Esophagus muscularis mucosa (tissue), 3 donors: ENCODE data around the gene CYP39A1.

Experiments used
- POLR2A ChIP-seq: fragments of 450-650 bp; IDR thresholded peaks from one replicate; pipeline ENCODE4 v1.6.1; 2017; ENCODE audit warnings: antibody characterized with exemption, moderate library complexity, mild to moderate bottlenecking, low read depth
- TF ChIP-seq, protein P1 (sequence below), 3 experiments: fragments of 200-600 bp in 2 of 3; fragments of 450-650 bp in 1 of 3; sonication (generic) in 2 of 3; IDR thresholded peaks; one replicate each; pipeline ENCODE4 v1.5.1; 2017 to 2019; ENCODE audit warnings: antibody characterized with exemption in 3 of 3, mild to moderate bottlenecking in 2 of 3, moderate library complexity in 1 of 3

DNA sequence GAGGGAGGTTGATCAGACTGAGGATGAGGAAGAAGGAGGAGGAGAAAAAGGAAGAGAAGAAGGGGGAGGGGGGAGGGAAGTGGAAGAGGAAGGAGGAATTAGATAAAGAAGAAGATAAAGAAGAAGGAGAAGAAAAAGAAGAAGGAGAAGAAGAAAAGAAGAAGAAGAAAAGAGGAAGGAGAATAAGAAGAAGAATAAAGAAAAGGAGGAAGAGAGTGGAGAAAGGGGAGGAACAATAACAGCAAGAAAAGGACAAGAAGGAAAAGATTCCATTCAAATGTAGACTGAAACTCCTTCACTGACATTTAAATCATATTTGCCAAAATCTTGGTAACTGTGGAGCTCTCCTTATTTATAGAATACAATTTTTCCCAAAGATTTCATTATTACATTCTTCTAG lies 127.0 kb downstream of the CYP39A1 start:
- TF ChIP-seq, protein P1, sequence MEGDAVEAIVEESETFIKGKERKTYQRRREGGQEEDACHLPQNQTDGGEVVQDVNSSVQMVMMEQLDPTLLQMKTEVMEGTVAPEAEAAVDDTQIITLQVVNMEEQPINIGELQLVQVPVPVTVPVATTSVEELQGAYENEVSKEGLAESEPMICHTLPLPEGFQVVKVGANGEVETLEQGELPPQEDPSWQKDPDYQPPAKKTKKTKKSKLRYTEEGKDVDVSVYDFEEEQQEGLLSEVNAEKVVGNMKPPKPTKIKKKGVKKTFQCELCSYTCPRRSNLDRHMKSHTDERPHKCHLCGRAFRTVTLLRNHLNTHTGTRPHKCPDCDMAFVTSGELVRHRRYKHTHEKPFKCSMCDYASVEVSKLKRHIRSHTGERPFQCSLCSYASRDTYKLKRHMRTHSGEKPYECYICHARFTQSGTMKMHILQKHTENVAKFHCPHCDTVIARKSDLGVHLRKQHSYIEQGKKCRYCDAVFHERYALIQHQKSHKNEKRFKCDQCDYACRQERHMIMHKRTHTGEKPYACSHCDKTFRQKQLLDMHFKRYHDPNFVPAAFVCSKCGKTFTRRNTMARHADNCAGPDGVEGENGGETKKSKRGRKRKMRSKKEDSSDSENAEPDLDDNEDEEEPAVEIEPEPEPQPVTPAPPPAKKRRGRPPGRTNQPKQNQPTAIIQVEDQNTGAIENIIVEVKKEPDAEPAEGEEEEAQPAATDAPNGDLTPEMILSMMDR (IDR thresholded peaks at IDR 0.05), result no peak
- TF ChIP-seq POLR2A, result no peak
